Breast epithelium (tissue), 3 donors: ENCODE data around the gene KCNH1.

ENCODE experiments used
- CTCF ChIP-seq, 3 donors: fragments of 450-650 bp; IDR thresholded peaks; one replicate each; pipeline ENCODE4 v1.5.1; 2016 to 2017; ENCODE audit warnings: antibody characterized with exemption in 3 of 3, mild to moderate bottlenecking in 3 of 3, moderate library complexity in 3 of 3
- POLR2A ChIP-seq: fragments of 450-650 bp; IDR thresholded peaks from one replicate; pipeline ENCODE4 v1.6.1; 2016; ENCODE audit warnings: antibody characterized with exemption, mild to moderate bottlenecking, moderate library complexity

GRCh38 chr1:210728437-210729149, 405.4 kb downstream of the KCNH1 start:
- TF ChIP-seq CTCF (IDR thresholded peaks at IDR 0.05) (no peak), POLR2A (no peak)
